WTC11 (cell line): ENCODE measurements around the gene OSBPL6. TPM values are rescaled to one million over a fixed set of nuclear protein-coding genes. Genes with fewer than 3 reads are reported as not detected.

Experiments used
- ATAC-seq: fragments of 200-7000 bp; cut with Tn5 transposase; 2 replicates; pipeline ENCODE4 v1.10.0; 2021; ENCODE audit warnings: mild to moderate bottlenecking, moderate library complexity
- CTCF ChIA-PET: fragments of 300-600 bp; sonication (Branson Sonifier 250); formaldehyde crosslinking; loops from one replicate; lab custom pipeline; 2021; ENCODE audit warnings: antibody characterized with exemption; lab: Charles Lee
- POLR2A ChIA-PET: fragments of 350-600 bp; sonication (Branson Sonifier 250); formaldehyde crosslinking; loops from one replicate; lab custom pipeline; 2021; ENCODE audit warnings: antibody characterized with exemption; lab: Charles Lee
- DNase-seq: peaks from one replicate; pipeline ENCODE4 v3.0.0; 2021; ENCODE audit warnings: low spot score
- H3K27ac Mint-ChIP-seq: 2 replicates; pipeline ENCODE4 v1.8.0; 2021; ENCODE audit warnings: mixed read lengths
- H3K27me3 Mint-ChIP-seq: 2 replicates; pipeline ENCODE4 v1.8.0; 2021; ENCODE audit warnings: low read depth, mild to moderate bottlenecking, moderate library complexity, mixed read lengths
- H3K36me3 Mint-ChIP-seq: 2 replicates; pipeline ENCODE4 v1.8.0; 2021; ENCODE audit warnings: mixed read lengths
- H3K4me1 Mint-ChIP-seq: 2 replicates; pipeline ENCODE4 v1.8.0; 2022; ENCODE audit warnings: mixed read lengths
- H3K4me3 Mint-ChIP-seq: 2 replicates; pipeline ENCODE4 v1.8.0; 2021; ENCODE audit warnings: mild to moderate bottlenecking, moderate library complexity, mixed read lengths
- H3K9me3 Mint-ChIP-seq: 2 replicates; pipeline ENCODE4 v1.8.0; 2021; ENCODE audit warnings: mixed read lengths
- ATF1 ChIP-seq: sonication (generic); formaldehyde crosslinking; IDR thresholded peaks from 2 replicates; pipeline ENCODE4 v1.8.1; 2023; ENCODE audit warnings: mild to moderate bottlenecking, moderate library complexity, missing genetic modification reagents
- ATF3 ChIP-seq: sonication (generic); formaldehyde crosslinking; conservative IDR thresholded peaks from 2 replicates; pipeline ENCODE4 v1.8.1; 2022; ENCODE audit warnings: mild to moderate bottlenecking, missing genetic modification reagents
- CDX4 ChIP-seq: fragments of 250-450 bp; sonication (Bioruptor Pico); IDR thresholded peaks from 2 replicates; pipeline ENCODE4 v1.9.0; 2021; ENCODE audit warnings: moderate library complexity, mild to moderate bottlenecking, inconsistent platforms, borderline replicate concordance
- CREM ChIP-seq: sonication (generic); formaldehyde crosslinking; IDR thresholded peaks from 2 replicates; pipeline ENCODE4 v1.8.1; 2022; ENCODE audit warnings: mild to moderate bottlenecking, missing genetic modification reagents, moderate library complexity
- CTCF ChIP-seq: fragments of 200-600 bp; IDR thresholded peaks from 2 replicates; pipeline ENCODE4 v1.8.0; 2022; ENCODE audit warnings: antibody characterized with exemption
- E2F1 ChIP-seq: sonication (generic); formaldehyde crosslinking; IDR thresholded peaks from 2 replicates; pipeline ENCODE4 v1.8.0; 2022; ENCODE audit warnings: mild to moderate bottlenecking, missing genetic modification reagents
- ELF4 ChIP-seq: sonication (generic); formaldehyde crosslinking; IDR thresholded peaks from 2 replicates; pipeline ENCODE4 v1.8.1; 2022; ENCODE audit warnings: low read depth, mild to moderate bottlenecking, moderate library complexity, missing genetic modification reagents
- ETV6 ChIP-seq: sonication (generic); formaldehyde crosslinking; IDR thresholded peaks from 2 replicates; pipeline ENCODE4 v1.8.1; 2022; ENCODE audit warnings: mild to moderate bottlenecking, missing genetic modification reagents
- FOXK1 ChIP-seq: sonication (generic); formaldehyde crosslinking; IDR thresholded peaks from 2 replicates; pipeline ENCODE4 v1.8.0; 2022; ENCODE audit warnings: mild to moderate bottlenecking, moderate library complexity, missing genetic modification reagents
- JAZF1 ChIP-seq: fragments of 250-450 bp; sonication (Bioruptor Pico); IDR thresholded peaks from 2 replicates; pipeline ENCODE4 v1.9.0; 2021; ENCODE audit warnings: moderate library complexity, mild to moderate bottlenecking, inconsistent platforms
- NFATC4 ChIP-seq: fragments of 250-450 bp; sonication (Bioruptor Pico); IDR thresholded peaks from 2 replicates; pipeline ENCODE4 v1.9.0; 2021; ENCODE audit warnings: mild to moderate bottlenecking
- PREB ChIP-seq: sonication (generic); formaldehyde crosslinking; IDR thresholded peaks from 2 replicates; pipeline ENCODE4 v1.8.1; 2022; ENCODE audit warnings: mild to moderate bottlenecking, missing genetic modification reagents, moderate library complexity, borderline replicate concordance
- RELA ChIP-seq: sonication (generic); formaldehyde crosslinking; IDR thresholded peaks from 2 replicates; pipeline ENCODE4 v1.8.1; 2022; ENCODE audit warnings: missing genetic modification reagents, mild to moderate bottlenecking, borderline replicate concordance
- SMAD3 ChIP-seq: sonication (generic); formaldehyde crosslinking; IDR thresholded peaks from 2 replicates; pipeline ENCODE4 v1.8.0; 2022; ENCODE audit warnings: missing genetic modification reagents, mild to moderate bottlenecking, borderline replicate concordance
- TEAD4 ChIP-seq: sonication (generic); formaldehyde crosslinking; IDR thresholded peaks from 2 replicates; pipeline ENCODE4 v1.8.0; 2022; ENCODE audit warnings: mild to moderate bottlenecking, missing genetic modification reagents
- USF2 ChIP-seq: sonication (generic); formaldehyde crosslinking; IDR thresholded peaks from 2 replicates; pipeline ENCODE4 v1.8.1; 2023; ENCODE audit warnings: mild to moderate bottlenecking, missing genetic modification reagents, moderate library complexity
- ZNF138 ChIP-seq: sonication (generic); formaldehyde crosslinking; conservative IDR thresholded peaks from 2 replicates; pipeline ENCODE4 v1.8.1; 2022; ENCODE audit warnings: mild to moderate bottlenecking, moderate library complexity, missing genetic modification reagents
- ZNF396 ChIP-seq: fragments of 250-450 bp; sonication (Bioruptor Pico); IDR thresholded peaks from 2 replicates; pipeline ENCODE4 v1.8.0; 2021; ENCODE audit warnings: mild to moderate bottlenecking, moderate library complexity, borderline replicate concordance
- ZNF512 ChIP-seq: sonication (generic); formaldehyde crosslinking; IDR thresholded peaks from 2 replicates; pipeline ENCODE4 v1.8.1; 2022; ENCODE audit warnings: missing genetic modification reagents, borderline replicate concordance
- total RNA-seq: library from RNA; stranded (reverse); gene quantifications from 3 replicates; pipeline ENCODE4 v1.2.3, GENCODE V29; 2021

The OSBPL6 gene
- total RNA-seq, 1 experiment from 2014 or later, result 9.2 TPM

- ChIA-PET POLR2A (no interaction called here), CTCF (interaction anchor here (0.6 kb wide), 1 partner anchor 86 kb away, joined by 3 read pairs; no protein-coding TSS in a partner anchor)
These were observed 90.9 kb downstream of the OSBPL6 start for GRCh38 chr2:178285287-178285615.

GRCh38 chr2:178286636-178287035, 92.3 kb downstream of the OSBPL6 start:
- ATAC-seq, result no peak
- H3K4me3 Mint-ChIP-seq, result no peak overlapping the region
- CTCF ChIA-PET, result no interaction called here
- H3K36me3 Mint-ChIP-seq, result peaks cover 13% of the 10 kb centered on the region
- no peak overlapping the region for H3K27ac Mint-ChIP-seq
- no peaks in the 10 kb centered on the region for H3K27me3 Mint-ChIP-seq
- no peak for DNase-seq
- peaks cover 23% of the 10 kb centered on the region for H3K9me3 Mint-ChIP-seq
- peaks cover 14% of the 10 kb centered on the region for H3K4me1 Mint-ChIP-seq
- POLR2A ChIA-PET, result interaction anchor here (0.6 kb wide), 1 partner anchor 80 kb away, joined by 4 read pairs; no protein-coding TSS in a partner anchor
- TF ChIP-seq TEAD4 (CRISPR knock-in tag), result no peak
- no peak for TF ChIP-seq USF2
- no peak for TF ChIP-seq ELF4 (CRISPR knock-in tag)
- TF ChIP-seq ZNF138 (CRISPR knock-in tag), result no peak
- TF ChIP-seq NFATC4 (CRISPR knock-in tag), result no peak
- no peak for TF ChIP-seq RELA (CRISPR knock-in tag)
- no peak for TF ChIP-seq ATF1 (CRISPR knock-in tag)
- TF ChIP-seq CREM, result no peak
- no peak for TF ChIP-seq ATF3 (CRISPR knock-in tag)

More at GRCh38 chr2:178285287-178285615, 90.9 kb downstream of the OSBPL6 start:
- no peaks in the 10 kb centered on the region for H3K27me3 Mint-ChIP-seq
- ATAC-seq (no peak), DNase-seq (no peak)
- no peak overlapping the region for H3K4me3 Mint-ChIP-seq
- H3K4me1 Mint-ChIP-seq, result peaks cover 18% of the 10 kb centered on the region
- H3K9me3 Mint-ChIP-seq, result peaks cover 13% of the 10 kb centered on the region
- H3K27ac Mint-ChIP-seq, result no peak overlapping the region
- H3K36me3 Mint-ChIP-seq, result peaks cover 5% of the 10 kb centered on the region; the same call in 1 of the 2 replicates
- TF ChIP-seq CTCF, result no peak
- no peak for TF ChIP-seq JAZF1 (CRISPR knock-in tag)
- no peak for TF ChIP-seq E2F1 (CRISPR knock-in tag)
- TF ChIP-seq CDX4 (CRISPR knock-in tag), result no peak
- no peak for TF ChIP-seq ETV6 (CRISPR knock-in tag)
- TF ChIP-seq NFATC4 (CRISPR knock-in tag), result no peak
- TF ChIP-seq ZNF396, result no peak
- no peak for TF ChIP-seq PREB (CRISPR knock-in tag)
- no peak for TF ChIP-seq ZNF512 (CRISPR knock-in tag)
- no peak for TF ChIP-seq SMAD3 (CRISPR knock-in tag)
- TF ChIP-seq FOXK1, result no peak
- TF ChIP-seq ZNF138 (CRISPR knock-in tag), result no peak
- TF ChIP-seq, all 79 proteins: peak for 0
